GM18517 (cell line): Measurements from ENCODE around the gene NFATC2IP.
A peak's percentile ranks its signal among the peaks of the same experiment; 100 is the strongest.

Experiments used
- ATAC-seq: cut with Tn5 transposase; IDR thresholded peaks from one replicate; pipeline ENCODE4 v1.9.1; 2021; ENCODE audit warnings: mild to moderate bottlenecking, moderate library complexity; ENCODE audit not compliant: unreplicated experiment

Gene NFATC2IP

DNA sequence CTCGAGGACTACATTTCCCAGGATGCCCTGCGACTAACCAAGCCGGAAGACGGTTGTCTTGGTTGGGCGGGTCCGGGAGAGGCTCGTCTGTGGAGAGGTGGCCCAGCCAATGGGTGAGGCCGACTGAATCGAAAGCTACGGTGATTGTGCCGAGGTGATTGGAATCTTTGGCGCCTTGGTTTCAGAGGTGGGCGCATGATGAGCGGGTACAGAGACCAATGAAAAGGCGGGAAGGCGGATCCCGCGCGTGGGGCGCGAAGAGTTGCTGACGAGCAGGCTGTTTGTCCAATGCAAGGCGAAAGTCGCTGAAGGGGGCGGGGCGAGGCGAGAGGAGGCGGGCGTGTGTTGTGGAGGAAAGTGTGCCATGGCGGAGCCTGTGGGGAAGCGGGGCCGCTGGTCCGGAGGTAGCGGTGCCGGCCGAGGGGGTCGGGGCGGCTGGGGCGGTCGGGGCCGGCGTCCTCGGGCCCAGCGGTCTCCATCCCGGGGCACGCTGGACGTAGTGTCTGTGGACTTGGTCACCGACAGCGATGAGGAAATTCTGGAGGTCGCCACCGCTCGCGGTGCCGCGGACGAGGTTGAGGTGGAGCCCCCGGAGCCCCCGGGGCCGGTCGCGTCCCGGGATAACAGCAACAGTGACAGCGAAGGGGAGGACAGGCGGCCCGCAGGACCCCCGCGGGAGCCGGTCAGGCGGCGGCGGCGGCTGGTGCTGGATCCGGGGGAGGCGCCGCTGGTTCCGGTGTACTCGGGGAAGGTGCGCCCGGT lies at the start of gene NFATC2IP:
Gene NFATC2IP, plus strand, starts transcription at position 290 of the 762 bp plus-strand sequence. Its CDS starts 75 bp downstream, at position 365.
- peak; percentile 94 for ATAC-seq

DNA sequence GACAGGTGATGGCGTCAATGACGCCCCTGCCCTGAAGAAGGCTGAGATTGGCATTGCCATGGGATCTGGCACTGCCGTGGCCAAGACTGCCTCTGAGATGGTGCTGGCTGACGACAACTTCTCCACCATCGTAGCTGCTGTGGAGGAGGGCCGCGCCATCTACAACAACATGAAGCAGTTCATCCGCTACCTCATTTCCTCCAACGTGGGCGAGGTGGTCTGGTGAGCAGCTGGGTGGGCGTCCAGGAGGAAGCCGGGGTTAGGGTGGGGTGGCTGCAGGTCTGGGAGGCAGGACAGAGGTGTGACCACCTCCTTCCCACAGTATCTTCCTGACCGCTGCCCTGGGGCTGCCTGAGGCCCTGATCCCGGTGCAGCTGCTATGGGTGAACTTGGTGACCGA lies 48.9 kb upstream of the NFATC2IP start:
- no peak for ATAC-seq

DNA sequence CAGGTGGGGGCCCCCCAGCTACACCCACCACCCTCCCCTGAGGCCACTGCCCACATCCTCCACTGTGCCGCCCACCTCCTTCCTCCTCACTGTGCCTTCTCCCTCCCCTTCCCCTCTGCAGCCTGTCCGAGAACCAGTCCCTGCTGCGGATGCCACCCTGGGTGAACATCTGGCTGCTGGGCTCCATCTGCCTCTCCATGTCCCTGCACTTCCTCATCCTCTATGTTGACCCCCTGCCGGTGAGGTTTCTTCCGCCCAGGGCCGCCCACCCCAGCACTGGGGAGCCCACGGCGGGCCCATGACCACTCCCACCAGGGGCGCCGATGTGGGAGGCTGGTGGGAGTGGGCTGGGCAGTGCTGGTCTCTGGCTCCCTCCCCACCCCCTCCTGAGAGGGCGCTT lies 47.8 kb upstream of the NFATC2IP start:
- no peak for ATAC-seq

DNA sequence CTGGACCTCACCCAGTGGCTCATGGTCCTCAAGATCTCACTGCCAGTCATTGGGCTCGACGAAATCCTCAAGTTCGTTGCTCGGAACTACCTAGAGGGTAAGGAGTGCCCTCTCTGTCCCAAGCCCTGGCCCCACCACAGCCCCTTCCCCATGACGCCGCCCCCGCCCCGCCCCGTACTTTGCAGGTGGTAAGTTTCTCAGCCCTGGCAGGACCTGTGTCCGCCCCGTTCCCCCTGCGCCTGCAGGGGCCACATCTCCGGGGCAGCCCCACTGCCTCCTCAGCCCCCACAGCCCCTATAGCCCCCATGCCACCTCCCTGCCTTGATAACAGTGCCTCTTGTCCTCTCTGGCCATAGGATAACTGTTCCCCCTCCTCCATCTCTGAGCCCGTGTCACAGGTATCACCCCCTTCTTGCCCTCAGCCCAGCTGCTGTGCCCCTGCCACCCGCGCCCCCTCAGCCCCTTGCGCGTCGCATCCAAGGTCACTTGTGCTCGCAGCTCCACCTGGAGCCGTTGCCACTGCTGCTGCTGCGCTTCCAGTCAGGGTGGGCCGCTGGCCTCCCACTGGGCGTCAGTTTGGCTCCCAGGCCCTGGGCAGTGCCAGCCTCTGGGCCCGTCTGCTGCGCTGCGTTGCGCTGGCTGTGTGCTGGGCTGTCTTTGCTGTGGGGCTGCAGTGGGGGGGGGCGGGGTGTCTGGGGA lies 47.2 kb upstream of the NFATC2IP start:
- no peak for ATAC-seq

DNA sequence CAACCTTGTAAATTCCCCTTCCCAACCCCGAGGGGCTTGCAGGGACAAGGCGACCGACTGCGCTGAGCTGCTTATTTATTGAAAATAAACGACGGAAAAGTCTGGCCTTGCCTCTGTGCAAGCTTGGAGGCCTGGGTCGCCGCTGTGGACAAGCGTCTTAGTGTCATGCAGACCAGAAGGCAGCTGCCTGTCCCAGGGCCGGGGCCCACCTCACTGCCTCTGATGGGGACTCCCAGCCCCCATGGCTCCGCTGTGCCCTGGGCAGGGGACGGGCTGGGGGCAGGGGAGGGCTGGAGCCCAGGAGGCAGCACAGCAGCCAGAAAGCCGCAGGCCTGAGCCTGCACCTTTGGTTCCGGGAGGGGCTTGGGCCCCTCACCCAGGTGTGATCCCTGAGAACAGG lies 46.4 kb upstream of the NFATC2IP start:
- ATAC-seq: no peak

DNA sequence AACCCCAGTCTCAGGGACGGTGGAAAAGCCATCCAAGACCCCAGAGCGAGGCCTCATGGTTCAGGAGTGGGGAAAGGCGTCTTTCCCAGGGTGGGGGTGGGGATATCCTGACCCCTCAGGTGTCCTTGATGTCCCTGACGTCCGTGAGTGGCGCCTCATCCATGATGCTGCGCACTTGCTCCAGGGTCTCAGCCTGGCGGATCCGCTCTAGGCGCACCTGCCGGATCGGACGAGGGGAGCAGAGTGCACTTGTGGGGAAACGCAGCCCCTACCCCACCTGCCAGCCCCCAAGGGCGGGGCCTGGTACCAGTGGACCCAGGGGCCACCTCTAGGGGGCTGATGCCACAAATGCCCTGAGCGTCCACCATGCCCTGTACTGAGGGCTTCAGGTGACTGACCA lies 45.9 kb upstream of the NFATC2IP start:
- no peak for ATAC-seq

DNA sequence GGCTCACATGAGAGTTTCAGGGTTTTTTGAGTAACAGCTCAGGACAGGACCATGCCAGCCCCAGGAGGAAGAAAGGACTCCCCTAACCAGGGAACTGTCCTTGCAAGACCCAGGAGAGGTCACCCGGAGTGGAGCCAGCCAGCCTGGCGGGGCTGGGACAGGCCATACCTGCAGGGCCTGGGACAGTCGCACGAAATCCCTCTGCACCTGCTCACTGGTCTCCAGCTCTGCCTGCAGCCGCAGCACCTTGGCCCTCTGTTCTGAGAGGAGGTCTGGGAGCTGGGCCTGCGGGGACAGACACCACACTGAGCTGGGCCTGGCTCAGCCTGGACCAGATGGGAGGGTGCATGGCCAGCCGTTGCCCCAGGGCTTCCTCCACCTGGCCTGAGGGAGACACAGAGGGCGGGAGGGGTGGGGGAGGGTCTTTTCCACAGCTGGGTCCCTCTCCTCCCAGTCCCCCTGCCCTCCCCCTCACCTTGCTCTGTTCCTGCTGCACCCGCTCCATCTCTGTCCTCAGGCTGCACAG lies 45.4 kb upstream of the NFATC2IP start:
- no peak for ATAC-seq

DNA sequence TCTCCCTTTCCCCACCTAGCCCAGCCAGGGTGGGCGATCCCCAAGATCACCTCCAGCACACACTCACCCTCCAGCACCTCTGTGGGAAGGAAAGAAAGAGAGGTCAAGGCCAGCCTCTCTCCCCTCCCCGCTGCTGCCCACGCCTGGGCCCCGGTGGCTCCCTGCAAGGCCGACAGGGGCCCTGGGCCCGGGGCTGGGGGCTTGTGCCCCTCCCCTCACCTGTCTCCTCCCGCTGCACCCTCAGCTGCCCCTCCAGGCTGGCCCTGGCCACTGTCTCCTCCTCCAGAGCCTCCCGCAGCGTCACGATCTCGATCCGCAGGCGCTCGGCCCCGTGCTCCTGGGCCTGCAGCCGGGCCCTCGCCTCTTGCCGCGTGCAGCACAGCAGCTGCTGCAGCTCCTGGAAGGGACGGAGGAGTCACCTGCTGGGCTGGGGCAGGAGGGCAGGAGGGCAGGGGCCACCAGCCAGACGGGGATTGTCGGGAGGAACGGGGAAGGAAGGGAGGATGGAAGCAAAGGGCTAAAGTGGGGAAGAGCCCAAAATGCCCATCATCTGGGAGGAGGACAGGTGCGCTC lies 44.9 kb upstream of the NFATC2IP start:
- no peak for ATAC-seq

DNA sequence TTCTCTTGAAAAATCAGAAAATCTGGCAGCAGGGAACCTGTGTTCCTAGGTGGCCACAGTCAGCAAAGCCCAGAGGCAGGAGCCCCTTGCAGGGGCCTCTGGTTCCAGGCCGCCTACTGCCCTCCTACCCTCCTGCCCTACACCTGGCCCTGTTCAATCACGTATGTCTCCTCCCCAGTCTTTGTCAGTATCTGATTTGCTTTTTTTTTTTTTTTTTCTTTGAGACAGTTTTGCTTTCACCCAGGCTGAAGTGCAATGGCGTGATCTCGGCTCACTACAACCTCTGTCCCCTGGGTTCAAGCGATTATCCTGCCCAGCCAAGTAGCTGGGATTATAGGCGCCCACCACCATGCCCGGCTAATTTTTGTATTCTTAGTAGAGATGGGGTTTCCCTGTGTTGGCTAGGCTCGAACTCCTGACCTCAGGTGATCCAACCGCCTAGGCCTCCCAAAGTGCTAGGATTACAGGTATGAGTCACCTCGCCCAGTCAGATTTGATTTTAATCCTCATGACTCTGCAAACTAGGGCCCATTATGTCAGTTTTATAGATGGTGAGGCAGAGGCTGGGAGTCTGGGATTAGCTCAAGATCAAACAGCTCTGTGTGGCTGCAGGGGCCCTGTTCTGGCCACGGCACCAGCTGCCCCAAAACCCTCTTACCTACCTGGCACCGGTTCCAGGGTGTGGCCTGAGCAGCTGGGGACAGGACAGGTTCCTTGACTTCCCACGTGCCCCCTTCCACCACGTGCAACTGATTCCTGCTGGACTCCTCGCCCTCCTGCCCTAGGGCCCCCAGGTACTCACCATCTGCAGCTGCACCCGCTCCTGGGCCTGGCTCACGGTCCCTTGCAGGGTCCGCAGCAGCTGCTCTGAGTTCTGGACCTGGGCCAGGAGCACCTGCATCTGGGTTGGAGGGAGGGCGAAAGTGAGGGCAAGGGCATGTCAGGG lies 40.4 kb upstream of the NFATC2IP start:
- no peak for ATAC-seq

DNA sequence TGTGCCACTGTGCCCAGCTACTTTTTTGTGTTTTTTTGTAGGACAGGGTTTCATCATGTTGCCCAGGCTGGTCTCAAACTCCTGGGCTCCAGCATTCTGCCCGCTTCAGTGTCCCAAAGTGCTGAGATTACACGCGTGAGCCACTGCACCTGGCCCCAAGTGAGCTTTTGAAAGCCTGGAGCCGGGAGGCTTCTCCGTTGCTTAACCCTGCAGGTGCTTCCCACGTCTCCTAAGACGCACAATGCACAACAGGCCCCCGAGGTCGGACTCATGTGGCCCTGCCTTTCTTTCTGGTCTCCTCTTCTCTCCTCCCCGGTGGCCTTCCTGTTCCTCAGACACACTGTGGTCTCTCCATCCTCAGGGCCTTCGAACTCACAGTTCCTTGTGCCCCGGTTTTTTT lies 38.2 kb upstream of the NFATC2IP start:
- no peak for ATAC-seq

DNA sequence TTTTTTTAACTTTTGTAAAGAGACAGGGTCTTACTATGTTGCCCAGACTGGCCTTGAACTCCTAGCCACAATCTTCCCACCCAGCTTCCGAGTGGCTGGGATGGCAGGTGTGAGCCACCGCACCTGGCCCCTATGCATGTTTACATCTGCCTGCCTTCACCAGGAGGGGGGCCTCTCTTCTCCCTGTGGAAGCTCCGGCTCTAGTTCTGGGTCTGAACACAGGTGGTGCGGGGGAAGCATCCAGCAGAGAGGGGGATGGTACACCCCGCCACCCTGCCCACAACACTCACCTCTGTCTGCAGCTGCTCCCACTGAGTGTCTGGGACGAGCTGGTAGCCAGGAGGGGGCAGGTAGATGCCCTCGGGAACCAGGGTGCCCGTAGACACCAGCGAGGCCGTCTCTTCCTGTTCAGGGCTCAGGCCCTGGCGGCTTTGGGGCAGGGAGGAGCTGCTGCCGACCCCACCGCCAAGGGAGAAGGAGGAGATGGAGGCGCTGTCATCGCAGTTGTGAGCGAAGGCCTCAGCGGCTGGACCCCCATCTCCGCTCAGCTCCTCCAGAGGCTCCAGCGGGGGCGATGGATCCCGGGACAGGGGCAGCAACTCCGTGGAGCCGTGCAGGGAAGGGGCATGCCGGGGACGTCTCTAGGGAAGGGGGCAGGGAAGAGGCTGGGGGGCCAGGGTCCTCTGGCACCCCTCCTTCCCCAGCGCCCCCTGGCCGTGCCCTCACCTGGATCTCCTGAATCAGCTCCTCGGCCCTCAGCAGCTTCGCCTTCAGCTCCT lies 36.6 kb upstream of the NFATC2IP start:
- ATAC-seq: no peak

DNA sequence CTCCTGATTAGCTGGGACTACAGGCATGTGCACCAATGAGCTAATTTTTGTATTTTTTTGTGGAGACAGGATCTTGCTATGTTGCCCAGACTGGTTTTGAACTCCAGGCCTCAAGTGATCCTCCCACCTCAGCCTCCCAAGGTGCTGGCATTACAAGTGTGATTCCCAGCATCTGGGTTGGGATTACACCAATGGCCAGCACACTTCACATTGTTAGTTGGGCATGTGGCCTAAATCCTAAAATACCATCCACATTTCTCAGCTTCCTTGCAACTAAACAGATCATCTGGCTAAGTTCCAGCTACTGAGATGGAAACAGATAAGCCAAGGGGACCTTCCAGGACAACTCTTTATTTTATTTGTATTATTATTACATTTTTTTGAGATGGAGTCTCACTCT lies 35.6 kb upstream of the NFATC2IP start:
- ATAC-seq: no peak

DNA sequence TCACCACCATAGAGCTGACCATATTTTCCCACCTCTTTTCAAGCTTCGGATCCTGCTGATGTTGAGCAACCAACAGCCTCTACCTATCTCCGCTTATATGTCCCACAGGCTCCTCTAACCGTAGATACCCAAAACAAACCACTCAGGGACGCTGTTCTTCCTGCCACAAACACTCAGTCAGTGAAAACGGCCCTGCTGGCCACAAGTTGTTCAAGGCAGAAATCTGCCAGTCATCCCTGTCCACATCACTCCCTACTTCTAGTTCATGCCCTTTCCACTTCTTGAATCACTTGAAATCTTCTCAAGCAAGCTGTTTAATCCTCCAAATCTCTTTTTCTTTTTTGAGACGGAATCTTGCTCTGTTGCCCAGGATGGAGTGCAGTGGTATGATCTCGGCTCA lies 33.6 kb upstream of the NFATC2IP start:
- ATAC-seq: no peak

DNA sequence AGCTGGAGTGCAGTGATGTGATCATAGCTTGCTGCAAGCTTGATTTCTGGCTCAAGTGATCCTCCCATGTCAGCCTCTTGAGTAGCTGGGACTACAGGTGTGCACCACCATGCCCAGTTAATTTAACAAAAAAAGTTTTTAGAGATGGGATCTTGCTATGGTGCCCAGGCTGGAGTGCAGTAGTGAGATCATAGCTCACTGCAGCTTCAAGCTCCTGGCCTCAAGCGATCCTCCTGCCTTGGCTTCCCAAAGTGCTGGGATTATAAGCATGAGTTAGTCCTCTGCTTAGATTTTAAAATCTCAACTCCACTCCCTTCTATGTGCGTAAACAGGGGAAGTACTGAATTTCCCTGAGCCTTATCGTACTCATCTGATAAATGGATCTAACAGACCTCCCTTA lies 32.0 kb upstream of the NFATC2IP start:
- ATAC-seq: no peak

DNA sequence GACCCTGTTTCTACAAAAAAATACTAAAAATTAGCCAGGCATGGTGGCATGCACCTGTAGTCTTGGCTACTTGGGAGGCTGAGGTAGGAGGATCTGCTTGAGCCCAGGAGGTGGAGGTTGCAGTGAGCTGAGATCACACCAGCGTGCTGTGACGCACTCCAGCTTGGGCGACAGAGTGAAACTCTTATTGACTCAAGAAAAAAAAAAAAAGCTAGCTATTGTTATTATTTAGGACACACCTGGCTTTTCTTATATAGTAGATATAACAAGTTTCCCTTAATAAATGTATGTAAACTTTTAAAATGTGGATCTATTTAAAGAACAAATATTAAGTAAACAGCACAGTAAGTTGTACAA lies 27.5 kb upstream of the NFATC2IP start:
- no peak for ATAC-seq

DNA sequence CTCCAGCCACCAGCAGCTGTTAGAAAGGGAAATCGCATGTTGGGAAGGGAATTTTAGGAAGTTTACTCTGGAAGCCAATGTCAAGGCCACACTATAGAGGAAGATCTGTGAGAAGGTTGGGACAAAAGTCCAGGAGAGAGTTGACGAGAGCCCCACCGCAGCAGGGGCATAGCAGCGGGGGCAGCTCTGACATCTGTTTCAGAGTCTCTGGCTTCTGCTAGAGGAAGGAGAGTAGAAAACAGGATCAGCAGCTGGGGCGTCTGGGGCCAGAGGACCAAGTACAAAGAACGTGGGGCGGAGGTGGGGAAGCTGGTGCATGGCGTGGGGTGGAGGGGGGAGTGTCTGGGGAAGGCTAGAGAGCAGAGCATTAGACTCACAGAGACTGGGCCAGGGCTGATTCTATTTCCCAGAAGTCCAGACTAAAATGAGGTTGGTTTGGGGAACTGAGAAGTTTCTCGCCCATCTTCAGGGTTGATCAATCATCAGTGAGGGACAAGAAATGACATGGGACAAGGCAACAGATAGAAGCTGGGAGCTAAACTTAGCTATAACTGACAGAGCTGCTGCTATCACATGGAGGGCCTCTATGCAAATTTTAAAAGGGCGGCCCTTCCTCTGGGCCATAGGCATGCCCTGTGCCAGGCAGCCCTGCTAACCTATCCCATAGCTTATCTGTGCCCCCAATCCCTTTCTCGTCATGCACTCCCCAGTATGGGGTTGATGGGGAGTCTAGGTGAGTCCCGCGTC lies 26.9 kb upstream of the NFATC2IP start:
- ATAC-seq: peak; percentile 60

DNA sequence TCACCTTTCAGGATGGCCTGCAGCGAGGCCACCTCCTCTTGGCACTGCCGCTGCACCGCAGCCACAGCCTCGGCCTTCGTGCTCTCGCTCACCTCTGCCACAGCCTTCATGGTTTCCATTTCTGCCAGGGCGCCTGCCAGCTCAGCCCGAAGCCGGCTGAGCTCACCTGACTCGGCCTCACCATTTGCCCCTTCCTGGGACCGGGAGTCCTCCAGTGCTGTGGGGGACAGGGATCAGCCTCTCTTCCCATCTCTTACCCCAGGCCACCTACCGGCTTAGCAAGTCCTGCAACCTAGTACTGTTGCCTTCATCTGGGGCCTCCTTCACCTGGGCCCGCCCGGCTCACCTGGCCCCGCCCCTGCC lies 26.4 kb upstream of the NFATC2IP start:
- peak; percentile 8 for ATAC-seq

DNA sequence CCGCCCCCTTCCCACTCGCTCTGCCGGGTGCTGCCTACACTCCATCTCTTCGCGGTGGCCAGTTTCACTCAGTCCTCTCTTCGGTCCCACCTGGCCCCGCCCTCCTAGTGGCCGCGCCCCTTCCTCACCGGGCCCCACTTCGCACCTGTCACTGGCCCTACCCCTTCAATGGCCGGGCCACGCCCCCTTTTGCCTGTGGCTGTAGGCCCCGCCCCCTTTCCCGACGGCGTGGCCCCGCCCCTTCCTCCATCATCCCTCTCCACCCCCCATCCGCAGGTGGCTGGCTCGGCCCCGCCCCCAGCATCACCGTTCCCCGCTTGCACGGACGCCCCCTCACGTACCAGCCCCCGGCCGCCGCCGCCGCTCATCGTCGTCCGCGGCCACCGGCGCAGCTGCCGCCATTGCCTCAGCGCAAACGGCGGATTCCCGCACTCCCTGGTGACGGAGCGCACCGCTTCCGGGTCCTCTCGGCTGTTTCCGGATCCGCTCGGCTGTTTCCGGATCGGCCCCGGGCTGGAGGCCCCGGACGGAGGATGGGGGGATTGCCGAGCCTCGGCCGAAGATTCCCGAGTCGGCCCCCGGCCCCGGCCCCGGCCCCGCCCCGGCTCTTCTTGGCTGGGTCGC lies 25.9 kb upstream of the NFATC2IP start, which contains the start of gene RABEP2:
Gene RABEP2, minus strand, starts transcription at position 477 of the 624 bp plus-strand sequence. Its CDS starts 75 bp downstream, at position 402.
- peak; percentile 56 for ATAC-seq
